OCI-LY7 (cell line): ENCODE measurements around the gene MCUB.
"Not testable (repeated sequence)": the region's sequence is repeated elsewhere in the genome, so short reads cannot be mapped to it uniquely, and the experiment has no call there.

Source experiments
- EZH2phosphoT487 ChIP-seq: fragments of 200-600 bp; sonication (generic); IDR thresholded peaks from 2 replicates; pipeline ENCODE4 v1.6.1; 2018; ENCODE audit warnings: low read depth, borderline replicate concordance, mild to moderate bottlenecking, mixed run types, antibody characterized with exemption, low read length, moderate library complexity, mixed read lengths
- TF ChIP-seq, protein P1 (sequence below): fragments of 200-600 bp; sonication (generic); conservative IDR thresholded peaks from 2 replicates; pipeline ENCODE4 v1.5.1; 2014; ENCODE audit warnings: mild to moderate bottlenecking, antibody characterized with exemption, low read length, moderate library complexity, mixed read lengths

DNA sequence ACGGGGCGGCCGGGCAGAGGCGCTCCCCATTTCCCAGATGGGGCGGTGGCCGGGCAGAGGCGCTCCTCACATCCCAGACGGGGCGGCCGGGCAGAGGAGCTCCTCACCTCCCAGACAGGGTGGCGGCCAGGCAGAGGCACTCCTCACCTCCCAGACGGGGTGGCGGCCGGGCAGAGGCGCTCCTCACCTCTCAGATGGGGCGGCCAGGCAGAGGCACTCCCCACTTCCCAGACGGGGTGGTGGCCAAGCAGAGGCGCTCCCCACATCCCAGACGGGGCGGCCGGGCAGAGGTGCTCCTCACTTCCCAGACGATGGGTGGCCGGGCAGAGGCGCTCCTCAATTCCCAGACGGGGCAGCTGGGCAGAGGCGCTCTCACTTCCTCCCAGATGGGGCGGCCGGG, 118.4 kb downstream of the MCUB start:
- TF ChIP-seq, protein P1, sequence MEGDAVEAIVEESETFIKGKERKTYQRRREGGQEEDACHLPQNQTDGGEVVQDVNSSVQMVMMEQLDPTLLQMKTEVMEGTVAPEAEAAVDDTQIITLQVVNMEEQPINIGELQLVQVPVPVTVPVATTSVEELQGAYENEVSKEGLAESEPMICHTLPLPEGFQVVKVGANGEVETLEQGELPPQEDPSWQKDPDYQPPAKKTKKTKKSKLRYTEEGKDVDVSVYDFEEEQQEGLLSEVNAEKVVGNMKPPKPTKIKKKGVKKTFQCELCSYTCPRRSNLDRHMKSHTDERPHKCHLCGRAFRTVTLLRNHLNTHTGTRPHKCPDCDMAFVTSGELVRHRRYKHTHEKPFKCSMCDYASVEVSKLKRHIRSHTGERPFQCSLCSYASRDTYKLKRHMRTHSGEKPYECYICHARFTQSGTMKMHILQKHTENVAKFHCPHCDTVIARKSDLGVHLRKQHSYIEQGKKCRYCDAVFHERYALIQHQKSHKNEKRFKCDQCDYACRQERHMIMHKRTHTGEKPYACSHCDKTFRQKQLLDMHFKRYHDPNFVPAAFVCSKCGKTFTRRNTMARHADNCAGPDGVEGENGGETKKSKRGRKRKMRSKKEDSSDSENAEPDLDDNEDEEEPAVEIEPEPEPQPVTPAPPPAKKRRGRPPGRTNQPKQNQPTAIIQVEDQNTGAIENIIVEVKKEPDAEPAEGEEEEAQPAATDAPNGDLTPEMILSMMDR = not testable (repeated sequence)
- not testable (repeated sequence) for TF ChIP-seq EZH2phosphoT487
